DND-41 (cell line): ENCODE results near the gene LST1.

Source experiments
- ATAC-seq: fragments of 200-7000 bp; cut with Tn5 transposase; 3 replicates; pipeline ENCODE4 v1.9.1; 2021; ENCODE audit warnings: low read depth; ENCODE audit not compliant: insufficient read depth
- DNase-seq: peaks from one replicate; pipeline ENCODE4 v3.0.0-alpha.2; 2020
- H2AFZ ChIP-seq: 2 replicates; pipeline ENCODE4 v1.6.0; 2012; ENCODE audit warnings: low read depth, low read length
- H3K27ac ChIP-seq: 2 replicates; pipeline ENCODE4 v1.5.1; 2012; ENCODE audit warnings: low read length, inconsistent platforms
- H3K27me3 ChIP-seq: fragments of 200-600 bp; sonication (generic); 2 replicates; pipeline ENCODE4 v1.6.0; 2012; ENCODE audit warnings: low read length, mild to moderate bottlenecking, inconsistent platforms; ENCODE audit not compliant: insufficient read depth, poor library complexity
- H3K36me3 ChIP-seq: 2 replicates; pipeline ENCODE4 v1.5.1; 2012; ENCODE audit warnings: low read length, inconsistent platforms; ENCODE audit not compliant: insufficient read depth
- H3K4me1 ChIP-seq: 2 replicates; pipeline ENCODE4 v1.5.1; 2012; ENCODE audit warnings: mild to moderate bottlenecking, low read length; ENCODE audit not compliant: insufficient read depth
- H3K4me2 ChIP-seq: 2 replicates; pipeline ENCODE4 v1.6.0; 2012; ENCODE audit warnings: mild to moderate bottlenecking, moderate library complexity, low read length, inconsistent platforms; ENCODE audit not compliant: insufficient read depth
- H3K4me3 ChIP-seq, 2 experiments: fragments of 200-600 bp in 1 of 2; shearing (Covaris generic) in 1 of 2; 2 replicates each; pipeline ENCODE4 v1.5.1; 2012 to 2016; ENCODE audit warnings: inconsistent platforms in 2 of 2, low read length in 2 of 2, mild to moderate bottlenecking in 2 of 2, low read depth in 1 of 2, moderate library complexity in 1 of 2
- H3K79me2 ChIP-seq: 2 replicates; pipeline ENCODE4 v1.6.0; 2012; ENCODE audit warnings: low read length, inconsistent platforms; ENCODE audit not compliant: insufficient read depth
- H3K9ac ChIP-seq: 2 replicates; pipeline ENCODE4 v1.6.0; 2012; ENCODE audit warnings: low read depth, mild to moderate bottlenecking, inconsistent platforms, low read length, moderate library complexity
- H3K9me3 ChIP-seq: 2 replicates; pipeline ENCODE4 v1.5.1; 2012; ENCODE audit warnings: low read length, moderate library complexity, mild to moderate bottlenecking, inconsistent platforms; ENCODE audit not compliant: insufficient read depth, severe bottlenecking
- H4K20me1 ChIP-seq: 2 replicates; pipeline ENCODE4 v1.6.0; 2012; ENCODE audit warnings: low read length; ENCODE audit not compliant: insufficient read depth
- EZH2 ChIP-seq: IDR thresholded peaks from 3 replicates; pipeline ENCODE4 v1.6.1; 2012; ENCODE audit warnings: borderline replicate concordance, low read depth, mild to moderate bottlenecking, moderate library complexity, low read length, inconsistent platforms; ENCODE audit not compliant: severe bottlenecking
- TF ChIP-seq, protein P1 (sequence below): IDR thresholded peaks from 2 replicates; pipeline ENCODE4 v1.5.1; 2012; ENCODE audit warnings: borderline replicate concordance, low read length, moderate library complexity, mild to moderate bottlenecking; ENCODE audit not compliant: poor library complexity, severe bottlenecking; ENCODE audit errors: extremely low read depth

LST1 gene

DNA sequence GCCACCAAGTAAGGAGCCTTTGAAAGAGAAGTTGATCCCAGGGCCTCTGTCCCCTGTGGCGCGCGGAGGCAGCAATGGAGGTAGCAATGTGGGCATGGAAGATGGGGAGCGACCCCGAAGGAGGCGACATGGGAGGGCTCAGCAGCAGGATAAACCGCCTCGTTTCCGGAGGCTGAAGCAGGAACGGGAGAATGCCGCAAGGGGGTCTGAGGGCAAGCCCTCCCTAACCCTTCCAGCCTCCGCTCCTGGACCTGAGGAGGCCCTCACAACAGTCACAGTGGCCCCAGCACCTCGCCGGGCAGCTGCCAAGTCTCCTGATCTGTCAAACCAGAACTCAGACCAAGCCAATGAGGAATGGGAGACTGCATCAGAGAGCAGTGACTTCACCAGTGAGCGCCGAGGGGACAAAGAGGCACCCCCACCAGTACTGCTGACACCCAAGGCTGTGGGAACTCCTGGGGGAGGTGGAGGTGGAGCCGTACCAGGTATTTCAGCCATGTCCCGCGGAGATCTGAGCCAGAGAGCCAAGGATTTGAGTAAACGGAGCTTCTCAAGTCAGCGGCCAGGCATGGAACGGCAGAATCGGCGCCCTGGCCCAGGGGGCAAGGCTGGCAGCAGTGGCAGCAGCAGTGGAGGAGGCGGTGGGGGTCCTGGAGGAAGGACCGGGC, 46.3 kb downstream of the LST1 start:
- Histone ChIP-seq H3K4me3 (no peak overlapping the region), H3K4me1 (0 out of 2 replicates have a peak, but pooled peaks cover 3% of the 10 kb centered on the region), H3K9me3 (no peaks in the 10 kb centered on the region), H3K36me3 (peaks cover 99% of the 10 kb centered on the region), H3K27ac (peak overlapping the region; percentile 6; the same call in 1 of the 2 replicates), H3K4me2 (no peak overlapping the region), H3K27me3 (no peaks in the 10 kb centered on the region), H4K20me1 (peaks cover 77% of the 10 kb centered on the region), H2AFZ (no peak overlapping the region), H3K9ac (peak overlapping the region; percentile 8; the same call in 1 of the 2 replicates), H3K79me2 (peaks cover 33% of the 10 kb centered on the region)
- DNase-seq (no peak), ATAC-seq (0 out of 3 replicates have a peak, but pooled peaks have one; percentile 4)
- no peak for TF ChIP-seq EZH2
- TF ChIP-seq, protein P1, sequence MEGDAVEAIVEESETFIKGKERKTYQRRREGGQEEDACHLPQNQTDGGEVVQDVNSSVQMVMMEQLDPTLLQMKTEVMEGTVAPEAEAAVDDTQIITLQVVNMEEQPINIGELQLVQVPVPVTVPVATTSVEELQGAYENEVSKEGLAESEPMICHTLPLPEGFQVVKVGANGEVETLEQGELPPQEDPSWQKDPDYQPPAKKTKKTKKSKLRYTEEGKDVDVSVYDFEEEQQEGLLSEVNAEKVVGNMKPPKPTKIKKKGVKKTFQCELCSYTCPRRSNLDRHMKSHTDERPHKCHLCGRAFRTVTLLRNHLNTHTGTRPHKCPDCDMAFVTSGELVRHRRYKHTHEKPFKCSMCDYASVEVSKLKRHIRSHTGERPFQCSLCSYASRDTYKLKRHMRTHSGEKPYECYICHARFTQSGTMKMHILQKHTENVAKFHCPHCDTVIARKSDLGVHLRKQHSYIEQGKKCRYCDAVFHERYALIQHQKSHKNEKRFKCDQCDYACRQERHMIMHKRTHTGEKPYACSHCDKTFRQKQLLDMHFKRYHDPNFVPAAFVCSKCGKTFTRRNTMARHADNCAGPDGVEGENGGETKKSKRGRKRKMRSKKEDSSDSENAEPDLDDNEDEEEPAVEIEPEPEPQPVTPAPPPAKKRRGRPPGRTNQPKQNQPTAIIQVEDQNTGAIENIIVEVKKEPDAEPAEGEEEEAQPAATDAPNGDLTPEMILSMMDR = no peak

DNA sequence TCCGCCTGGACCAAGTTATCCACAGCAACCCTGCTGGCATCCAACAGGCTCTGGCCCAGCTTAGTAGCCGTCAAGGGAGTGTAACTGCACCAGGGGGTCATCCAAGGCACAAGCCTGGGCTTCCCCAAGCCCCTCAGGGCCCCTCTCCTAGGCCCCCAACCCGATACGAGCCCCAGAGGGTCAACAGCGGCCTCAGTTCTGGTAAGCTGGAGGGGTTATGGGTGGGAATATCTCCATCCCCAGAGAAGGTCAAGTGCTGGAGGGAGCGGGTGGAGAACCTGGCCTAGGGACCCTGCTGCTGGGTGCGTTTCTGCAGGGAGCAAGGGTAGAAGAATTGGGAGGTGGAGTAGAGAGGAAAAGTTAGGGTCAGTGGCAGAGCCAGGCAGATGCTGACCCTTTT, 47.4 kb downstream of the LST1 start:
- Histone ChIP-seq H3K27ac (no peak overlapping the region), H2AFZ (no peak overlapping the region), H3K79me2 (peaks cover 23% of the 10 kb centered on the region), H4K20me1 (peaks cover 67% of the 10 kb centered on the region), H3K4me2 (no peak overlapping the region), H3K9me3 (no peaks in the 10 kb centered on the region), H3K9ac (no peak overlapping the region), H3K27me3 (no peaks in the 10 kb centered on the region), H3K4me1 (no peaks in the 10 kb centered on the region), H3K36me3 (peaks cover 97% of the 10 kb centered on the region), H3K4me3 (no peak overlapping the region)
- ATAC-seq (no peak), DNase-seq (no peak)
- TF ChIP-seq, protein P1 = no peak
- TF ChIP-seq EZH2 = no peak

DNA sequence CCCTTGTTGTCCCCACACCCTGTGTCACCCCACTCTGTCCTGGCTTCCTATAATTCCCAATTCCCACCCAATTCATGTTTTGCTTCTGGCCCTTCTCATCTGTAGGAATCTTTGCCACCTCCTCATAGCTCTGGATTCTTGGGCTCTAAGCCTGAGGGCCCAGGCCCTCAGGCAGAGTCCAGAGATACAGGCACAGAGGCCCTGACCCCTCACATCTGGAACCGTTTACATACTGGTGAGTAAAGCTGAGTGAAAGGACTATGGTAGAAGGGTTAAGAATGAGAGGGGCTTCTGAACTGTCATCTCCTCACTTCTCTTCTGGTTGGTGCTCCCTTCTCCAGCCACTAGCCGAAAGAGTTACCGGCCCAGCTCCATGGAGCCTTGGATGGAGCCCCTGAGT, 48.1 kb downstream of the LST1 start:
- no peak overlapping the region for H2AFZ ChIP-seq
- no peak for TF ChIP-seq EZH2
- TF ChIP-seq, protein P1 = no peak
- peaks cover 67% of the 10 kb centered on the region for H4K20me1 ChIP-seq
- H3K4me1 ChIP-seq = no peaks in the 10 kb centered on the region
- 0 out of 2 replicates have a peak overlapping the region, but pooled peaks have one; percentile 19 for H3K27ac ChIP-seq
- no peak overlapping the region for H3K4me3 ChIP-seq
- peaks cover 18% of the 10 kb centered on the region for H3K79me2 ChIP-seq
- no peak overlapping the region for H3K9ac ChIP-seq
- H3K36me3 ChIP-seq = peaks cover 95% of the 10 kb centered on the region
- no peak for ATAC-seq
- H3K27me3 ChIP-seq = no peaks in the 10 kb centered on the region
- no peak for DNase-seq
- H3K4me2 ChIP-seq = no peak overlapping the region
- H3K9me3 ChIP-seq = no peaks in the 10 kb centered on the region
